ENCODE results near the gene POMT1.

The POMT1 gene

GRCh38 chr9:131517761-131518190, 15.1 kb downstream of the POMT1 start:
- H3K36me3 ChIP-seq (ENCODE audit: low read length): peaks cover 6% of the 10 kb centered on the region
- H3F3A ChIP-seq (ENCODE audit: insufficient read depth): 0 out of 2 replicates have a peak, but pooled peaks cover 6% of the 10 kb centered on the region
- H3K9ac ChIP-seq (ENCODE audit: low read length): no peak overlapping the region
- H3K79me2 ChIP-seq (ENCODE audit: insufficient read depth, low read length): no peaks in the 10 kb centered on the region
- no peaks in the 10 kb centered on the region for H3K9me2 ChIP-seq (replicated peaks; ENCODE audit: insufficient read depth, low read length)
- no peak overlapping the region for H3K27ac ChIP-seq (ENCODE audit: low read depth, low read length)
- no peaks in the 10 kb centered on the region for H3K9me3 ChIP-seq (ENCODE audit: insufficient read depth, low read length)
- H3K27me3 ChIP-seq (ENCODE audit: low read length): no peaks in the 10 kb centered on the region
- no peaks in the 10 kb centered on the region for H4K20me1 ChIP-seq (ENCODE audit: low read depth, low read length)
- TF ChIP-seq EZH2phosphoT487 (conservative IDR thresholded peaks at IDR 0.05; ENCODE audit: low read length): no peak
- TF ChIP-seq CTCF (IDR thresholded peaks at IDR 0.05; ENCODE audit: insufficient read depth, low read length, poor library complexity, severe bottlenecking): no peak
- no peak overlapping the region for H3K4me3 ChIP-seq (ENCODE audit: insufficient read depth, low read length, poor library complexity, severe bottlenecking)
- H3K4me2 ChIP-seq (ENCODE audit: low read depth, low read length, poor library complexity, severe bottlenecking): no peak overlapping the region
- no peak overlapping the region for H2AFZ ChIP-seq (ENCODE audit: low read depth, low read length, severe bottlenecking)

- TF ChIP-seq EZH2phosphoT487 (conservative IDR thresholded peaks at IDR 0.05; ENCODE audit: low read length): no peak
- no peak for TF ChIP-seq CTCF (IDR thresholded peaks at IDR 0.05; ENCODE audit: insufficient read depth, low read length, poor library complexity, severe bottlenecking)
- H3K79me2 ChIP-seq (ENCODE audit: insufficient read depth, low read length): no peaks in the 10 kb centered on the region
- H3K4me2 ChIP-seq (ENCODE audit: low read depth, low read length, poor library complexity, severe bottlenecking): no peak overlapping the region
- H3K4me3 ChIP-seq (ENCODE audit: insufficient read depth, low read length, poor library complexity, severe bottlenecking): no peak overlapping the region
- H3K27me3 ChIP-seq (ENCODE audit: low read length): no peaks in the 10 kb centered on the region
- no peaks in the 10 kb centered on the region for H4K20me1 ChIP-seq (ENCODE audit: low read depth, low read length)
- H3K9me3 ChIP-seq (ENCODE audit: insufficient read depth, low read length): no peaks in the 10 kb centered on the region
- 0 out of 2 replicates have a peak, but pooled peaks cover 6% of the 10 kb centered on the region for H3F3A ChIP-seq (ENCODE audit: insufficient read depth)
- H3K36me3 ChIP-seq (ENCODE audit: low read length): peaks cover 6% of the 10 kb centered on the region
- H3K9me2 ChIP-seq (replicated peaks; ENCODE audit: insufficient read depth, low read length): no peaks in the 10 kb centered on the region
- H3K9ac ChIP-seq (ENCODE audit: low read length): no peak overlapping the region
- H2AFZ ChIP-seq (ENCODE audit: low read depth, low read length, severe bottlenecking): no peak overlapping the region
- H3K27ac ChIP-seq (ENCODE audit: low read depth, low read length): no peak overlapping the region
Observed at GRCh38 chr9:131518553-131518952, 15.8 kb downstream of the POMT1 start.

- no peak for TF ChIP-seq CTCF (IDR thresholded peaks at IDR 0.05; ENCODE audit: insufficient read depth, low read length, poor library complexity, severe bottlenecking)
- TF ChIP-seq EZH2phosphoT487 (conservative IDR thresholded peaks at IDR 0.05; ENCODE audit: low read length): no peak
- H3K4me2 ChIP-seq (ENCODE audit: low read depth, low read length, poor library complexity, severe bottlenecking): no peak overlapping the region
- no peak overlapping the region for H3K4me3 ChIP-seq (ENCODE audit: insufficient read depth, low read length, poor library complexity, severe bottlenecking)
- H3K79me2 ChIP-seq (ENCODE audit: insufficient read depth, low read length): no peaks in the 10 kb centered on the region
- no peaks in the 10 kb centered on the region for H3K9me2 ChIP-seq (replicated peaks; ENCODE audit: insufficient read depth, low read length)
- no peak overlapping the region for H3K27ac ChIP-seq (ENCODE audit: low read depth, low read length)
- H4K20me1 ChIP-seq (ENCODE audit: low read depth, low read length): no peaks in the 10 kb centered on the region
- no peak overlapping the region for H2AFZ ChIP-seq (ENCODE audit: low read depth, low read length, severe bottlenecking)
- no peaks in the 10 kb centered on the region for H3K27me3 ChIP-seq (ENCODE audit: low read length)
- 0 out of 2 replicates have a peak, but pooled peaks cover 5% of the 10 kb centered on the region for H3F3A ChIP-seq (ENCODE audit: insufficient read depth)
- peaks cover 1% of the 10 kb centered on the region; the same call in 1 of the 2 replicates for H3K36me3 ChIP-seq (ENCODE audit: low read length)
- no peaks in the 10 kb centered on the region for H3K9me3 ChIP-seq (ENCODE audit: insufficient read depth, low read length)
- H3K9ac ChIP-seq (ENCODE audit: low read length): no peak overlapping the region
Observed at GRCh38 chr9:131520503-131520902, 17.8 kb downstream of the POMT1 start.

Data from SU-DHL-6 (cell line).